ENCODE data around the gene NISCH. TPM values are rescaled to one million over a fixed set of nuclear protein-coding genes. Genes with fewer than 3 reads are reported as not detected.

NISCH gene
- total RNA-seq, 1 experiment from 2014 or later = 85.0 TPM

DNA sequence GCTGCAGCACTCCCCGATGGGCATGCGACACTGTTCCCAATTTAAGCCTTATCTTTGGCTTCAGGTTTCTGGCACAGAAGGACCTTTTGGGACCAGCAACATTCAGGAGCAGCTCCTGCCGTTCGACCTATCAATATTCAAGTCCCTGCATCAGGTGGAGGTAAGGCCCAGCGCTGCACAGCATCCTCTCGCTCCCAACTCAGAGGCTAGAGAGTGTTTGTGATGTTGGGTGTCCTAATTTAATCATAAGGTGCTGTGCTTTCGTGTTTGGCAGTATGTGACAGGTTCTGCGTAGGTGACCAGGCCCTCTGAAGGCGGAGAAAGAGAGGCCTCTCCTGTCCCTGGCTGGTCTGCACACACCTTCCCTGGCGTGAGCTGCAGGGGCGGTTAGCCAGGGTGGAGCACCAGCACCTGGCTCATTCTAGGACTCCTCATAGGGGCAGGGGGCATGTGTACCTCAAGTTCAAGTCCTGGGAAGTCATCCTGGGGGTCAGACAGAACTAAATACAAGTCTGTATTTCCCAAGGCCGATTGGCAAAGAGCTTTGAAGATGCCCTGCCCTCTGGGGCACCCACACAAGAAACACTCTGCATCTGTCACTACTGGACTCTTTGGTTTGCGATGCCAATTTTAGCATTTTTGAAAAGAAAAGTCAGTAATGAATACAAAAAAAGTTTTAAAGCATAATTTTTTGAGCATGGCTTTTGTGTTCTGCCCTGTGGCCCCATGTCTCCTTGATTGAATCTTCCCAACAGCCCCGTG, 17.0 kb downstream of the NISCH start (continued):
- TF ChIP-seq, protein P1, sequence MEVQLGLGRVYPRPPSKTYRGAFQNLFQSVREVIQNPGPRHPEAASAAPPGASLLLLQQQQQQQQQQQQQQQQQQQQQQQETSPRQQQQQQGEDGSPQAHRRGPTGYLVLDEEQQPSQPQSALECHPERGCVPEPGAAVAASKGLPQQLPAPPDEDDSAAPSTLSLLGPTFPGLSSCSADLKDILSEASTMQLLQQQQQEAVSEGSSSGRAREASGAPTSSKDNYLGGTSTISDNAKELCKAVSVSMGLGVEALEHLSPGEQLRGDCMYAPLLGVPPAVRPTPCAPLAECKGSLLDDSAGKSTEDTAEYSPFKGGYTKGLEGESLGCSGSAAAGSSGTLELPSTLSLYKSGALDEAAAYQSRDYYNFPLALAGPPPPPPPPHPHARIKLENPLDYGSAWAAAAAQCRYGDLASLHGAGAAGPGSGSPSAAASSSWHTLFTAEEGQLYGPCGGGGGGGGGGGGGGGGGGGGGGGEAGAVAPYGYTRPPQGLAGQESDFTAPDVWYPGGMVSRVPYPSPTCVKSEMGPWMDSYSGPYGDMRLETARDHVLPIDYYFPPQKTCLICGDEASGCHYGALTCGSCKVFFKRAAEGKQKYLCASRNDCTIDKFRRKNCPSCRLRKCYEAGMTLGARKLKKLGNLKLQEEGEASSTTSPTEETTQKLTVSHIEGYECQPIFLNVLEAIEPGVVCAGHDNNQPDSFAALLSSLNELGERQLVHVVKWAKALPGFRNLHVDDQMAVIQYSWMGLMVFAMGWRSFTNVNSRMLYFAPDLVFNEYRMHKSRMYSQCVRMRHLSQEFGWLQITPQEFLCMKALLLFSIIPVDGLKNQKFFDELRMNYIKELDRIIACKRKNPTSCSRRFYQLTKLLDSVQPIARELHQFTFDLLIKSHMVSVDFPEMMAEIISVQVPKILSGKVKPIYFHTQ (CRISPR knock-in tag; IDR thresholded peaks at IDR 0.05) = no peak
- TF ChIP-seq, protein P2, sequence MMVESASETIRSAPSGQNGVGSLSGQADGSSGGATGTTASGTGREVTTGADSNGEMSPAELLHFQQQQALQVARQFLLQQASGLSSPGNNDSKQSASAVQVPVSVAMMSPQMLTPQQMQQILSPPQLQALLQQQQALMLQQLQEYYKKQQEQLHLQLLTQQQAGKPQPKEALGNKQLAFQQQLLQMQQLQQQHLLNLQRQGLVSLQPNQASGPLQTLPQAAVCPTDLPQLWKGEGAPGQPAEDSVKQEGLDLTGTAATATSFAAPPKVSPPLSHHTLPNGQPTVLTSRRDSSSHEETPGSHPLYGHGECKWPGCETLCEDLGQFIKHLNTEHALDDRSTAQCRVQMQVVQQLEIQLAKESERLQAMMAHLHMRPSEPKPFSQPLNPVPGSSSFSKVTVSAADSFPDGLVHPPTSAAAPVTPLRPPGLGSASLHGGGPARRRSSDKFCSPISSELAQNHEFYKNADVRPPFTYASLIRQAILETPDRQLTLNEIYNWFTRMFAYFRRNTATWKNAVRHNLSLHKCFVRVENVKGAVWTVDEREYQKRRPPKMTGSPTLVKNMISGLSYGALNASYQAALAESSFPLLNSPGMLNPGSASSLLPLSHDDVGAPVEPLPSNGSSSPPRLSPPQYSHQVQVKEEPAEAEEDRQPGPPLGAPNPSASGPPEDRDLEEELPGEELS (CRISPR knock-in tag; IDR thresholded peaks at IDR 0.05) = no peak
- TF ChIP-seq ESRRA (CRISPR knock-in tag; IDR thresholded peaks at IDR 0.05; ENCODE audit: borderline replicate concordance) = no peak

DNA sequence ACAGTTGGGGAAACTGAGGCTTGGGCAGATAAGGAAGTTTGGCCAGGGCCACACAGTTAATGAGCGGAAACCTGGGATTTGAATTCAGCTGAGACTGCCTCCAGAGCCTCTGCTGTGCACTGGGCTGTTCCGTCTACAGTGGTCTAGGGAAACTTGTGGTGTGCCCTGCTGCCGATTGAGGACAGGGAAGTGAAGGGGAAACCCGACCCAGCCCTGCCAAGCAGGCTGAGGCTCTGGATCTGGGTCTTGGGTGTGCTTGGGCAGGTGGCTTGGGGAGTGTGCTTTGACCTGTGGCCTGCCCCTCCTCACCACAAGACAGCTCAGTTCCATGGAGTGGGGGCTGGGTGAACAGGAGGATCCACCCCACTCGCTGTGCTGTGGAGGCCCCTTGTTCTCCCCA, 17.6 kb downstream of the NISCH start:
- H3K4me1 Mint-ChIP-seq = no peaks in the 10 kb centered on the region
- ChIA-PET POLR2A (interaction anchor here (0.6 kb wide), 1 partner anchor 99 kb away, joined by 3 read pairs; no protein-coding TSS in a partner anchor), CTCF (interaction anchor here (1.8 kb wide), 1 partner anchor 17 kb away, joined by 10 read pairs; no protein-coding TSS in a partner anchor)
- no peaks in the 10 kb centered on the region for H3K27me3 Mint-ChIP-seq (ENCODE audit: low read depth)
- H3K4me3 Mint-ChIP-seq = no peak overlapping the region
- H3K27ac Mint-ChIP-seq = no peak overlapping the region
- no peaks in the 10 kb centered on the region for H3K9me3 Mint-ChIP-seq
- TF ChIP-seq IRF2 (CRISPR knock-in tag; IDR thresholded peaks at IDR 0.05; ENCODE audit: borderline replicate concordance, low read depth) = no peak
- ATAC-seq (no peak), DNase-seq (ENCODE audit: low spot score) (no peak)
- H3K36me3 Mint-ChIP-seq = peaks cover 54% of the 10 kb centered on the region

DNA sequence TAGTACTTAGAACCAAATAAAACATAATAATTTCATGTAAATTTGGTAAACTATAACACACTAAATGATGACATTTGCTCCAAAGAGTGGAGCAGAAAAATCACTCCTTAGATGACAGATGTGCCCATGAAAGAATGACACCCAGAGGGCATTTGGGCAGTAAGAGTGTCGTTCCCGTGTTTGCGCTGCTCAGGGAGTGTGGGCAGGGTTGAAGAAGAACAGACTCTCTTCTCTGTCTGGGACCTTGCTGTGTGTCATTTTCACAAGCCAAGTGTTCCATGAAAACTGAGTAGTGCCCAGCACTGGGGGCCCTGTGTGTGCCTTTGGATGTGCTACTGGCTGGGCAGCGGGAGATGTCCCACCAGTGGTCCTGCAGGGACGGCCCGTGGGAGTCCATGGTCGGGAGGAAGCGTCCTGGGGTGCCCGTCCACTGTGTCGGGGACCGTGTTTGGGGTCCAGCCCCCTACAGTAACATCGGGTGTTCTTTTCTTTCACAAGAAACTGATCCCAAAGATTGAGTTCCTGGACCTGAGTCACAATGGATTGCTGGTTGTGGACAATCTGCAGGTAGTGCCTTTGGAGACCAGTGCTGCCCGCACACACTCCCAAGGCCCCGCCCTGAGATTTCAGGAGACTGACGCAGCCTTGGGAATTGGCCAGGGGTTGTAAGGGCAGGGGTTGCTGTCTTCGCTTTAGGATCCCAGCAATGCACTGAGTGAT, 21.8 kb downstream of the NISCH start:
- ChIA-PET POLR2A (no interaction called here), CTCF (no interaction called here)
- DNase-seq (ENCODE audit: low spot score) (no peak), ATAC-seq (no peak)
- TF ChIP-seq ZNF263 (CRISPR knock-in tag; IDR thresholded peaks at IDR 0.05; ENCODE audit: low read depth) (no peak), ZNF138 (CRISPR knock-in tag; conservative IDR thresholded peaks at IDR 0.05) (no peak), NR1H2 (CRISPR knock-in tag; IDR thresholded peaks at IDR 0.05) (no peak), ZBTB21 (CRISPR knock-in tag; IDR thresholded peaks at IDR 0.05; ENCODE audit: borderline replicate concordance) (no peak)
- no peaks in the 10 kb centered on the region for H3K9me3 Mint-ChIP-seq
- no peak overlapping the region for H3K4me3 Mint-ChIP-seq
- H3K27ac Mint-ChIP-seq = no peak overlapping the region
- peaks cover 75% of the 10 kb centered on the region for H3K36me3 Mint-ChIP-seq
- H3K4me1 Mint-ChIP-seq = no peaks in the 10 kb centered on the region
- H3K27me3 Mint-ChIP-seq (ENCODE audit: low read depth) = no peaks in the 10 kb centered on the region

DNA sequence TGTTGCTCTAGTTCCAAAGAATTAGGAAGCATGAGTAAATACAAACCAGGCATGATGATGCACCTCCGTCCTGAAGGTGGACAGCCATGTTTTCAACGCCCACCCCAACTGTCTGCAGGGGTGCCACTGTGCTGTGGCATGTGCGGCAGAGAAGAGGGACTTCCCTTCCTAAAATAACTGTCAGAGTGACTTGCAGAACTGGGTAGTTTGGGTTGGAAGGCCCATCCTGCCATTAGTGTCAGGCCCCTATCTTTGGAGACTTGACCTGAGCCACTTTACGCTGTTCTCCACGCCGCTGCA, 22.3 kb downstream of the NISCH start:
- Mint-ChIP-seq H3K9me3 (no peaks in the 10 kb centered on the region), H3K27me3 (ENCODE audit: low read depth) (no peaks in the 10 kb centered on the region), H3K4me1 (no peaks in the 10 kb centered on the region), H3K4me3 (no peak overlapping the region), H3K27ac (no peak overlapping the region), H3K36me3 (peaks cover 75% of the 10 kb centered on the region)
- DNase-seq (ENCODE audit: low spot score) (no peak), ATAC-seq (no peak)
- CTCF ChIA-PET = no interaction called here
- TF ChIP-seq KAT7 (CRISPR knock-in tag; IDR thresholded peaks at IDR 0.05; ENCODE audit: borderline replicate concordance) = no peak
- no peak for TF ChIP-seq ZNF121 (CRISPR knock-in tag; IDR thresholded peaks at IDR 0.05)
- TF ChIP-seq NR2C2 (CRISPR knock-in tag; IDR thresholded peaks at IDR 0.05) = no peak
- TF ChIP-seq, protein P3, sequence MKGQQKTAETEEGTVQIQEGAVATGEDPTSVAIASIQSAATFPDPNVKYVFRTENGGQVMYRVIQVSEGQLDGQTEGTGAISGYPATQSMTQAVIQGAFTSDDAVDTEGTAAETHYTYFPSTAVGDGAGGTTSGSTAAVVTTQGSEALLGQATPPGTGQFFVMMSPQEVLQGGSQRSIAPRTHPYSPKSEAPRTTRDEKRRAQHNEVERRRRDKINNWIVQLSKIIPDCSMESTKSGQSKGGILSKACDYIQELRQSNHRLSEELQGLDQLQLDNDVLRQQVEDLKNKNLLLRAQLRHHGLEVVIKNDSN (CRISPR knock-in tag; IDR thresholded peaks at IDR 0.05) = no peak
- POLR2A ChIA-PET = no interaction called here
